Activated naive CD4-positive, alpha-beta T cell (primary cell): ENCODE data around the gene WWOX.

Experiments
- DNase-seq, 4 experiments: peaks; one replicate each; lab custom pipeline; 2025; lab: John Stamatoyannopoulos, UW

Gene WWOX

GRCh38 chr16:78738557-78738956 lies 639.1 kb downstream of the WWOX start:
- DNase-seq, result no peak

- DNase-seq, result no peak
Measured at GRCh38 chr16:78740269-78740668, 640.8 kb downstream of the WWOX start.

GRCh38 chr16:78742501-78743283 lies 643.2 kb downstream of the WWOX start:
- DNase-seq, result peak in 3 of 4 experiments; percentile 10 to 42 (median 40)

- no peak for DNase-seq
Measured at GRCh38 chr16:78743556-78743955, 644.1 kb downstream of the WWOX start.

GRCh38 chr16:78744099-78744498 lies 644.6 kb downstream of the WWOX start:
- DNase-seq, result no peak

- no peak for DNase-seq
Measured at GRCh38 chr16:78744796-78745107, 645.3 kb downstream of the WWOX start.

GRCh38 chr16:78745108-78746019 lies 645.9 kb downstream of the WWOX start:
- no peak for DNase-seq

GRCh38 chr16:78746718-78747117 lies 647.3 kb downstream of the WWOX start:
- DNase-seq, result no peak

GRCh38 chr16:78748220-78748929 lies 648.9 kb downstream of the WWOX start:
- DNase-seq, result no peak

- DNase-seq, result no peak
Measured at GRCh38 chr16:78749745-78750268, 650.4 kb downstream of the WWOX start.

- DNase-seq, result no peak
Measured at GRCh38 chr16:78750611-78751010, 651.2 kb downstream of the WWOX start.

GRCh38 chr16:78751601-78752000 lies 652.1 kb downstream of the WWOX start:
- no peak for DNase-seq

- no peak for DNase-seq
Measured at GRCh38 chr16:78754713-78755112, 655.3 kb downstream of the WWOX start.

- DNase-seq, result no peak
Measured at GRCh38 chr16:78755751-78756661, 656.6 kb downstream of the WWOX start.

GRCh38 chr16:78759596-78759995 lies 660.1 kb downstream of the WWOX start:
- DNase-seq, result no peak

GRCh38 chr16:78760611-78761010 lies 661.2 kb downstream of the WWOX start:
- DNase-seq, result no peak

- DNase-seq, result no peak
Measured at GRCh38 chr16:78761427-78761826, 662.0 kb downstream of the WWOX start.

GRCh38 chr16:78762222-78762621 lies 662.8 kb downstream of the WWOX start:
- no peak for DNase-seq

GRCh38 chr16:78763821-78764440 lies 664.5 kb downstream of the WWOX start:
- no peak for DNase-seq

- no peak for DNase-seq
Measured at GRCh38 chr16:78764478-78764877, 665.0 kb downstream of the WWOX start.

GRCh38 chr16:78768226-78768625 lies 668.8 kb downstream of the WWOX start:
- DNase-seq, result no peak
